NCI-H1417 (cell line): ENCODE results near the gene COPS3.
A peak's percentile ranks its signal among the peaks of the same experiment; 100 is the strongest.

Experiments used
- DNase-seq, 3 experiments: peaks; one replicate each; lab custom pipeline; 2025; lab: John Stamatoyannopoulos, UW

Gene COPS3

GRCh38 chr17:17241656-17242055 lies 39.4 kb downstream of the COPS3 start:
- DNase-seq = no peak

DNA sequence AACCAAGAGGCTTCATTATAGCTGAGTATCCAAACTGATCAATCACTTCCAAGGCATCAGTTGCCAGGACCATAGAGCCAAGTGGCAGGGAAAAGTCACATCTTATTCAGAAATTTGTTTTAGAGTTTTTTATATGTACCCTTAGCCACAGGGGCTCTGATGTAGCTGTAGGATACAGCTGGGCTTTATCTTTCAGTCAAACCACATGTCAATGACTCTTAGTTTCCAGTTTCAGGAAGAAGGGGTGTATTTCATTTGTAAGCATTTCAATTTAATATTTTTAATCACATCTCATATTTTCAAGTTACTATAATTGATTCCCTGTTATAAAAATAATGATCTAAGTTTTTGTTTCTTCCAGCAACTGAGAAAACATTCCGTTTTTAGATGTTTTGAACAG lies 41.2 kb downstream of the COPS3 start:
- DNase-seq = no peak

GRCh38 chr17:17237026-17237799 lies 43.8 kb downstream of the COPS3 start, which contains the start of gene FLCN:
TSS of gene FLCN (minus strand) at chr17:17237168. CDS start at chr17:17228137, 9,031 bp downstream.
- DNase-seq = peak; percentile 84 to 93 (median 85)

GRCh38 chr17:17236295-17237025 lies 44.6 kb downstream of the COPS3 start:
- DNase-seq = peak in 2 of 3 experiments; percentile 48 to 52

DNA sequence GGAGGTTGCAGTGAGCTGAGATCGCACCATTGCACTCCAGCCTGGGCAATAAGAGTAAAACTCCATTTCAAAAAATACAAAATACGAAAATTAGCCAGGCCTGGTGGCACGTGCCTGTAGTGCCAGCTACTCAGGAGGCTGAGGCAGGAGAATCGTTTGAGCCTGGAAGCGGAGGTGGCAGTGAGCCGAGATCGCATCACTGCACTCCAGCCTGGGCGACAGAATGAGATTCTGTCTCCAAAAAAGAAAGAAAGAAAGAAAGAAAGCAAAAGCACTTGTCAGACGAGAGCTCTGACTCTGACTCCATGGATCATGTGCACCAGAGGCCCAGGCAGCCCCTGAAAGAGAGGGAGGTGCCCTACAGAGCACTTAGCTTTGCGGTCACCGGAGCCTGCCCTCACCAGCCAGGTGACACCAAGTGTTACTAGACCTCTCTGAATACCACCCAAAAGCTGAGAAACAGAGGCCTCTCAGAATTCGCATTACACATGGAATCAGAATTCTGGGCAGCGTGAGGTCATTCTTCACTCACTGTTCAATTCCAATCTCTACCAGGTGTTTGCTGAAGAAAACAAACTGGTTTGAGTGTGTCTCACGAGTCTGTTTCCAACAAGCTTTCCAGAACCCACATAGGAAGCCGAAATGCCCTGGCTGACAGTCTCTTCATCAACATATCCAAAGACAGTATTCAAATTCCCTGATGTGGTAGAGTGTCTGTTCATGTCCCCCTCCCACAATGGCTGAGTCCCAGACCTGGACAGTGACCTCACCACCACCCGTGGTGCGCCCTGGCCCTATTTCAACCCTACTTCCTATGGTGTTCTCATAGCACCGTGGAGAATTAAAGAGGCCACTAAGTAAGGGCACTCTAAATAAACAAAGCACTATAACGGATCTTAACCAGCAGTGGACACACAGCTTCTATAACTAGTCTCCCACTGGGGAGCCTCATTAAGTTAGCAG lies 45.6 kb downstream of the COPS3 start:
- peak; percentile 0 to 52 (median 19) for DNase-seq

GRCh38 chr17:17232303-17232621 lies 48.8 kb downstream of the COPS3 start:
- no peak for DNase-seq

GRCh38 chr17:17231621-17232302 lies 49.3 kb downstream of the COPS3 start:
- no peak for DNase-seq

DNA sequence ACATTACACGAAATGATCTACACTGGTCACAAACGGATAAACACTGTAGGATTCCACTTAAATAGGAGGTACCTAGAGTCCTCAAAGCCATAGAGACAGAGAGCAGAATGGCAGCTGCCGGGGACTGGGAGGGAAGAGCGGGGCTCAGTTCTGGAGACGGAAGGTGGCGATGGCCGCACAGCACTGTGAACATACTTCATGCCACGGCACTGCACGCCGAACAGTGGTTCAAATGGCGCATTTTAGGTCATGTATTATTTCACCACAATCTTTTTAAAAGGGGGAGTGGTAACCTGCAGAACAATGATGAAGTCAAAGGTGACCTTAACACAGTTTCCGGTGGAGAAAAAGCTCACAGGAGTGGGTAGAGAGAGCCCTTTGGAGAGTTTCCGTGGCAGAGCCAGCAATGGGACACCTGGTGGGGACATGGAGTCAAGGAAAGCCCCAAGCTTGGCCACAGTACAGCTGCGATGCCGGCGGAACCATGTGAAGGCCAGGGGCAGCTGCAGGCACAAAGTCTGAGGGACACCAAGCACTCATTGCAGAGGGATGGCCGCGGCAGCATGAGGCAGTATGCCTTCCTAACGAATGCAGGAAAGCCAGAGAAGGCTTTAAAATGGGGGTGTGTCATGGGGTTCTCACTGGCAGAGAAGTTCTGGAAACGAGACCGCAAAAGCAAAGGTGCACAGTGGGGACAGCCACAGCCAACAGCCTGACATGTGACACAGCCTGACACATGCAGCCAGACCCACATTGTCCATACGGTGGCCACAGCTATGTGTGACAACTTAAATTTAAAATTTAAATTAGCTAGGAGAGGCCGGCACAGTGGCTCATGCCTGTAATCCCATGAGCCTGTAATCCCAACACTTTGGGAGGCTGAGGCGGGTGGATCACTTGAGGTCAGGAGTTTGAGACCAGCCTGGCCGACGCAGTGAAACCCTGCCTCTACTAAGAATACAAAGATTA lies 51.3 kb downstream of the COPS3 start:
- DNase-seq = no peak

DNA sequence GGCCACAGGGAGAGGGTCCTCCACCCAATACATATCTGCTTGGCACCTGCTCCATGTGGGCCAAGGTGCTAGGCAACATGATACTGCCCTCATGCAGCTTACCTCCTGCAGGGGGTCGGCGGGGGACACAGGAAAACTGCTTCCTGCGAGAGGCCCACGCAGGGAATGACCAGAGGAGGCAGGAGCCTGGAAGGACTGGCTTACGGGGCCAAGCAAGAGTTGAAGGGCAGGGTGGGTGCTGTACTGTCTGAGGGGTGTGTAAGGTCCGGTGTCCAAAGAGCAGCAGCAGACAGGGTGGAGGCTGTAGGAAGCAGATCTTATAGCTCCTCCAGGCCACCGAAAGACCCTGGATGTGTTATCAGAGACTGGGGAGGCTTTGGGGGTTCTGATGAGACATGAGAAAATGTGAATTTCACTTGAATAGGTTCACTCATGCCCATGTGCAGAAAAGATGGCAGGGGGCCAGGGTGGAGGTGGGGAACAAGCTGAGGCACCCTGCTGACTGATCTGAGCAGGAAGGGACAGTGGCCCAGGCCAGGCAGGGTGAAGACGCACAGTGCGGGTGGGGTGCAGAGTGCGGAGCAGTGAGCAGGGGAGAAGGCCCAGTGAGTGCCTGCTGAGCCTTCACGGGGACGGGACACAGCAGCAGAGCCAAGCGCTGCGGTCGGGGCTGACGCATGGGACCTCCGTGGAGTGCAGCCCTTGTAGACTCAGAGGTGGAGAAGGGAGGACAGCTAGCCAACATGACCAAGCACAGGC lies 52.3 kb downstream of the COPS3 start:
- DNase-seq = no peak

GRCh38 chr17:17227608-17228520 lies 53.2 kb downstream of the COPS3 start:
- DNase-seq = no peak

- no peak for DNase-seq
Observed at GRCh38 chr17:17226451-17227265, 54.4 kb downstream of the COPS3 start.

DNA sequence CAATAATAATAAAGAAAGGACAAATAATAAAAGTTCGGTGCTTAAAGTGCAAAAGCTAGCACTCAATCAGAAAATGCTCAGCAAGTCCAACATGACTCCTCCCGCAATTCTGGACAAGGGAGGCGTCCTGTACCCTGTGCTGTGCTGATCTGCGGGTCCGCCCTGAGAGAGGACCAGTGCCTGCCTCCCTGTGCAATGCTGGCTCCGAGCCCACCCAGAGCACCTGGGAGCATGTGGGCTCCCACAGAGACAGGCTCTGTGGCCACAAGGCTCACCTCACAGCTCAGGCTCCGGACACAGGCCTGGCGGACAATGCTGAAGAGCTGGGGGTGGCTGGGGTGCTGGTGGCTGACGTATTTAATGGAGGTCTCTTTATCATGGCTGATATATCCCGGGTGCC lies 55.1 kb downstream of the COPS3 start:
- no peak for DNase-seq

- no peak for DNase-seq
Observed at GRCh38 chr17:17224137-17224536, 56.9 kb downstream of the COPS3 start.

DNA sequence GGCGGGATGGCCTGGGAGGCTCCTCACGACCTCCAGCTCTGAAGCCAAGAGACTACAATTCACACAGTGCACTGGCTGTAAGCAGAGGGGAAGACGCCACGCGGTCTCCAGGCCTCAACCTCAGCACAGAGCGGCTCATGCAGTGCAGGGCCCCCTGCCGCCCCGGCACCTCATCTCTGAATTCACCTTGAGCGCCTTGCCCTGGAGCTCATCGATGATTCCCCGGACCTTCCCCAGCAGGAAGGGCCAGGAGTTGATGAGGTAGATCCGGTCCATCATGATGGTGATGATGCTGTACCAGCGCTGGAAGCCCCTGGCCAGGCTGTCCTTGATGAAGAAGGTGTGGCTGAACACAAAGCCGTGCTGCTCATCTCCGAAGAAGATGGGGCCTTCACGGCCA lies 57.3 kb downstream of the COPS3 start:
- no peak for DNase-seq

- no peak for DNase-seq
Observed at GRCh38 chr17:17221329-17221728, 59.7 kb downstream of the COPS3 start.

GRCh38 chr17:17220529-17220928 lies 60.5 kb downstream of the COPS3 start:
- peak in 2 of 3 experiments; percentile 82 to 94 for DNase-seq

- no peak for DNase-seq
Observed at GRCh38 chr17:17217995-17218394, 63.1 kb downstream of the COPS3 start.

GRCh38 chr17:17216776-17217175 lies 64.3 kb downstream of the COPS3 start:
- DNase-seq = no peak
